ENCODE data around the gene LGALS8. TPM values are rescaled to one million over a fixed set of nuclear protein-coding genes. Genes with fewer than 3 reads are reported as not detected.

LGALS8 gene
- total and polyA plus RNA-seq, 2 donors (not counting 1 experiment from before 2014, with no cell fraction given) = 38.0 to 67.0 TPM

DNA sequence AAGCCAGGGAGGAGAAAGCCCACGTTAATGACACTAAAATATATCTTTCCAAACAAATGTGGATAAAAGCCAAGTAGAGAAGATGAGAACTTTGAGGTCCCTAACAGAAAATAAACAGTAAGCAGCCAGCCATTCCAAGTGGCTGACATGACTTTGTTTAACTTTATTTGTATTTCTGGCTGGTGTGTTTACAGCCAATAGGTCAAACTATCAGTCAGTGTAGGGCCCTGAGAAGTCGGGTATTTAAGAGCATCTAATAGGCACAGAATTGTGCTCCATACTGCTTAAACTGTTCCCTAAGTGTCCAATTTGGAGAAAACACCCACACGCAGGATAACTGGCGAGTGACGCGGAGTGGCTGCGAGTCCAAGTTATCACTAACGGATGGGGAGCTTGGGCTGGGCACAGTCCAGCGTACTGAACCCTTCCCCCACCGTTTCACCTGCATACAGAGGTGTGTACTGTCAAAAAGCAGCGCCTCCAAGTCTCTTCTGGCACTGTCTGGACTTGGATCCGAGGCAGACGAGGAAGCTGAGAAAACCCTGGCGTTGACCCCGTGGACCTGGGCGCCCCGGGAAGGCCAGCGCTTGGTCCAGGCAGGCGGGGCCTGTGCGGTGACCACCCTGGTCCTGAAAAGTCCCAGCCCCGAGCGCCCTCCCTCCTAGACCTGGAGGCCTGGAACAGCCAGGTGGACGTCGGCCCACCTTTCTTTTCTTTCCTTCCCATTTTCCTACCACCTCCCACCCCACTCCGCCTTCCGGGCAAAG lies 662 bp upstream of the LGALS8 start:
- peaks cover 0 to 1% (median 0%) of the 10 kb centered on the region in 4 experiments for H3K27me3 ChIP-seq (replicated peaks in 1 of 4; ENCODE audit: control extremely low read depth in 1 of 4, control insufficient read depth in 3 of 4, insufficient read depth in 4 of 4, low read length in 3 of 4)
- H3K79me2 ChIP-seq (ENCODE audit: control insufficient read depth, insufficient read depth, low read length) = peaks cover 7% of the 10 kb centered on the region
- H3K36me3 ChIP-seq (replicated peaks in 1 of 2; ENCODE audit: control extremely low read depth in 1 of 2, control insufficient read depth in 1 of 2, extremely low read depth in 1 of 2, insufficient read depth in 2 of 2, low read length in 1 of 2) = peaks cover 2 to 16% of the 10 kb centered on the region in 2 experiments
- H3K4me2 ChIP-seq (replicated peaks; ENCODE audit: low read depth, low read length, poor library complexity, severe bottlenecking) = peak overlapping the region; percentile 91
- DNase-seq (no peak), ATAC-seq (ENCODE audit: low read depth) (no peak)
- ChIA-PET POLR2A (no interaction called here), CTCF (no interaction called here)
- H3K9ac ChIP-seq (ENCODE audit: low read length) = peak overlapping the region; percentile 91
- 41% methylated on average over 25 of the region's 26 CpGs for WGBS (ENCODE audit: insufficient coverage)
- intact Hi-C loops (cut with micrococcal nuclease) = loop anchor here (1.0 to 5.0 kb wide), 2 partner anchors 241 to 1021 kb away; partner anchors contain the start of gene B3GALNT2
- H4K20me1 ChIP-seq (ENCODE audit: control insufficient read depth, insufficient read depth, low read length, poor library complexity, severe bottlenecking) = no peaks in the 10 kb centered on the region
- H3K4me1 ChIP-seq (ENCODE audit: control insufficient read depth in 2 of 2, insufficient read depth in 2 of 2, low read length in 2 of 2) = peaks cover 8 to 9% of the 10 kb centered on the region in 2 donors
- H2AFZ ChIP-seq (ENCODE audit: insufficient read depth, low read depth, low read length, poor library complexity, severe bottlenecking) = peak overlapping the region; percentile 92
- peak overlapping the region; percentile 99 for H3K4me3 Mint-ChIP-seq
- H3K4me1 Mint-ChIP-seq = peaks cover 16% of the 10 kb centered on the region
- no peaks in the 10 kb centered on the region for H3K27me3 Mint-ChIP-seq
- peak overlapping the region; percentile 97 for H3K27ac Mint-ChIP-seq
- no peaks in the 10 kb centered on the region for H3K9me3 ChIP-seq (ENCODE audit: control extremely low read depth in 1 of 3, control insufficient read depth in 2 of 3, insufficient read depth in 1 of 3, low read length in 2 of 3)
- TF ChIP-seq, protein P1, sequence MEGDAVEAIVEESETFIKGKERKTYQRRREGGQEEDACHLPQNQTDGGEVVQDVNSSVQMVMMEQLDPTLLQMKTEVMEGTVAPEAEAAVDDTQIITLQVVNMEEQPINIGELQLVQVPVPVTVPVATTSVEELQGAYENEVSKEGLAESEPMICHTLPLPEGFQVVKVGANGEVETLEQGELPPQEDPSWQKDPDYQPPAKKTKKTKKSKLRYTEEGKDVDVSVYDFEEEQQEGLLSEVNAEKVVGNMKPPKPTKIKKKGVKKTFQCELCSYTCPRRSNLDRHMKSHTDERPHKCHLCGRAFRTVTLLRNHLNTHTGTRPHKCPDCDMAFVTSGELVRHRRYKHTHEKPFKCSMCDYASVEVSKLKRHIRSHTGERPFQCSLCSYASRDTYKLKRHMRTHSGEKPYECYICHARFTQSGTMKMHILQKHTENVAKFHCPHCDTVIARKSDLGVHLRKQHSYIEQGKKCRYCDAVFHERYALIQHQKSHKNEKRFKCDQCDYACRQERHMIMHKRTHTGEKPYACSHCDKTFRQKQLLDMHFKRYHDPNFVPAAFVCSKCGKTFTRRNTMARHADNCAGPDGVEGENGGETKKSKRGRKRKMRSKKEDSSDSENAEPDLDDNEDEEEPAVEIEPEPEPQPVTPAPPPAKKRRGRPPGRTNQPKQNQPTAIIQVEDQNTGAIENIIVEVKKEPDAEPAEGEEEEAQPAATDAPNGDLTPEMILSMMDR (IDR thresholded peaks at IDR 0.05) = no peak
- no peak for TF ChIP-seq EZH2 (IDR thresholded peaks at IDR 0.05; ENCODE audit: borderline replicate concordance, insufficient read depth, low read depth, low read length, poor library complexity, severe bottlenecking)
- peak overlapping the region in 4 of 5 experiments; percentile 70 to 99 (median 92) for H3K4me3 ChIP-seq (ENCODE audit: control extremely low read depth in 1 of 5, extremely low read depth in 1 of 5, insufficient read depth in 1 of 5, low read depth in 2 of 5, low read length in 4 of 5)
- no peaks in the 10 kb centered on the region for H3K9me3 Mint-ChIP-seq (ENCODE audit: insufficient read depth)
- H3K27ac ChIP-seq (ENCODE audit: low read length in 2 of 2) = peak overlapping the region; percentile 78
